ENCODE results near the gene PPY. TPM values are rescaled to one million over a fixed set of nuclear protein-coding genes. Genes with fewer than 3 reads are reported as not detected.
A peak's percentile ranks its signal among the peaks of the same experiment; 100 is the strongest.

Gene PPY
- polyA plus RNA-seq, 3 donors = not detected

- peak; percentile 71 for TF ChIP-seq CTCF (IDR thresholded peaks at IDR 0.05)
- Mint-ChIP-seq H3K27me3 (ENCODE audit: low read depth in 3 of 3) (peaks cover 5 to 16% (median 7%) of the 10 kb centered on the region in 3 donors), H3K9me3 (peaks cover 0 to 2% (median 0%) of the 10 kb centered on the region in 7 donors), H3K4me1 (peaks cover 14% of the 10 kb centered on the region), H3K36me3 (no peaks in the 10 kb centered on the region), H3K27ac (peak overlapping the region in 2 of 7 donors; percentile 41 to 60), H3K4me3 (peak overlapping the region; percentile 83 to 91)
- H3K4me1 ChIP-seq (ENCODE audit: control insufficient read depth in 1 of 2, insufficient read depth in 2 of 2, low read length in 2 of 2) = peaks cover 9 to 13% of the 10 kb centered on the region in 2 donors
- no peaks in the 10 kb centered on the region for H3K36me3 ChIP-seq (replicated peaks in 1 of 2; ENCODE audit: control insufficient read depth in 1 of 2, insufficient read depth in 2 of 2, low read length in 2 of 2)
- peak overlapping the region; percentile 46 to 85 (median 47) for H3K4me3 ChIP-seq (replicated peaks in 1 of 3; ENCODE audit: low read depth in 2 of 3, low read length in 3 of 3)
- no peaks in the 10 kb centered on the region for H4K20me1 ChIP-seq (ENCODE audit: insufficient read depth, low read length)
- peak overlapping the region; percentile 85 for H3K4me2 ChIP-seq (replicated peaks; ENCODE audit: extremely low read depth, low read length, poor library complexity, severe bottlenecking)
- H3K9me3 ChIP-seq (replicated peaks in 1 of 2; ENCODE audit: control insufficient read depth in 1 of 2, insufficient read depth in 1 of 2, low read length in 2 of 2) = no peaks in the 10 kb centered on the region
- peak; percentile 35 to 44 (median 41) for DNase-seq
- WGBS (ENCODE audit: insufficient coverage) = 2% methylated on average over 42 of the region's 43 CpGs
- no peaks in the 10 kb centered on the region for H3K79me2 ChIP-seq (ENCODE audit: insufficient read depth, low read length)
- H2AFZ ChIP-seq (ENCODE audit: insufficient read depth, low read depth, low read length, poor library complexity, severe bottlenecking) = peak overlapping the region; percentile 92
- peak overlapping the region; percentile 63 for H3K9ac ChIP-seq (ENCODE audit: insufficient read depth, low read length, poor library complexity, severe bottlenecking)
- H3K27me3 ChIP-seq (ENCODE audit: control insufficient read depth in 2 of 2, insufficient read depth in 2 of 2, low read length in 2 of 2) = no peaks in the 10 kb centered on the region
- intact Hi-C loops (cut with micrococcal nuclease) = no loop called here
- H3K27ac ChIP-seq (ENCODE audit: low read depth in 1 of 2, low read length in 2 of 2) = peak overlapping the region in 1 of 2 donors; percentile 53
Observed at GRCh38 chr17:43917348-43918025, 24.8 kb downstream of the PPY start.

GRCh38 chr17:43917016-43917347, 25.3 kb downstream of the PPY start:
- intact Hi-C loops (cut with micrococcal nuclease) = no loop called here
- Mint-ChIP-seq H3K9me3 (peaks cover 0 to 2% (median 0%) of the 10 kb centered on the region in 7 donors), H3K27me3 (ENCODE audit: low read depth in 3 of 3) (peaks cover 5 to 14% (median 7%) of the 10 kb centered on the region in 3 donors), H3K36me3 (no peaks in the 10 kb centered on the region), H3K4me1 (peaks cover 14% of the 10 kb centered on the region), H3K27ac (peak overlapping the region in 1 of 7 donors; percentile 41), H3K4me3 (peak overlapping the region; percentile 83 to 91)
- WGBS (ENCODE audit: insufficient coverage) = 100% methylated on average over 1 of the region's 8 CpGs
- Histone ChIP-seq H2AFZ (ENCODE audit: insufficient read depth, low read depth, low read length, poor library complexity, severe bottlenecking) (peak overlapping the region; percentile 92), H3K27me3 (ENCODE audit: control insufficient read depth in 2 of 2, insufficient read depth in 2 of 2, low read length in 2 of 2) (no peaks in the 10 kb centered on the region), H3K9ac (ENCODE audit: insufficient read depth, low read length, poor library complexity, severe bottlenecking) (peak overlapping the region; percentile 63), H3K4me3 (replicated peaks in 1 of 3; ENCODE audit: low read depth in 2 of 3, low read length in 3 of 3) (peak overlapping the region; percentile 46 to 85 (median 47)), H3K79me2 (ENCODE audit: insufficient read depth, low read length) (no peaks in the 10 kb centered on the region), H4K20me1 (ENCODE audit: insufficient read depth, low read length) (no peaks in the 10 kb centered on the region), H3K4me2 (replicated peaks; ENCODE audit: extremely low read depth, low read length, poor library complexity, severe bottlenecking) (peak overlapping the region; percentile 85), H3K4me1 (ENCODE audit: control insufficient read depth in 1 of 2, insufficient read depth in 2 of 2, low read length in 2 of 2) (peaks cover 9 to 13% of the 10 kb centered on the region in 2 donors), H3K27ac (ENCODE audit: low read depth in 1 of 2, low read length in 2 of 2) (no peak overlapping the region), H3K36me3 (replicated peaks in 1 of 2; ENCODE audit: control insufficient read depth in 1 of 2, insufficient read depth in 2 of 2, low read length in 2 of 2) (no peaks in the 10 kb centered on the region), H3K9me3 (replicated peaks in 1 of 2; ENCODE audit: control insufficient read depth in 1 of 2, insufficient read depth in 1 of 2, low read length in 2 of 2) (no peaks in the 10 kb centered on the region)
- TF ChIP-seq CTCF (IDR thresholded peaks at IDR 0.05) = no peak
- no peak for DNase-seq
